KMS-11 (cell line): ENCODE measurements around the gene VAT1.

Experiments used
- H2AFZ ChIP-seq: fragments of 200-600 bp; sonication (generic); 2 replicates; pipeline ENCODE4 v1.6.1; 2016; ENCODE audit warnings: antibody characterized with exemption, mixed run types, low read depth
- H3K27ac ChIP-seq: fragments of 200-600 bp; sonication (generic); 2 replicates; pipeline ENCODE4 v1.6.1; 2016; ENCODE audit warnings: mild to moderate bottlenecking, mixed run types
- H3K27me3 ChIP-seq: fragments of 200-600 bp; sonication (generic); 2 replicates; pipeline ENCODE4 v1.6.1; 2017; ENCODE audit warnings: mild to moderate bottlenecking, low read depth, mixed run types, moderate library complexity; ENCODE audit not compliant: insufficient read depth
- H3K36me3 ChIP-seq: fragments of 200-600 bp; sonication (generic); 2 replicates; pipeline ENCODE4 v1.6.1; 2017; ENCODE audit warnings: mild to moderate bottlenecking, mixed run types; ENCODE audit not compliant: insufficient read depth
- H3K4me1 ChIP-seq: fragments of 200-600 bp; sonication (generic); 2 replicates; pipeline ENCODE4 v1.6.1; 2016; ENCODE audit warnings: mild to moderate bottlenecking, low read depth, mixed run types; ENCODE audit not compliant: poor library complexity, severe bottlenecking
- H3K4me2 ChIP-seq: fragments of 200-600 bp; sonication (generic); 2 replicates; pipeline ENCODE4 v1.7.0; 2016; ENCODE audit warnings: mild to moderate bottlenecking, mixed run types
- H3K4me3 ChIP-seq: fragments of 200-600 bp; sonication (generic); IDR thresholded peaks from 2 replicates; pipeline ENCODE4 v1.6.1; 2017; ENCODE audit warnings: low read depth, low read length, mixed read lengths; ENCODE audit not compliant: insufficient read depth
- H3K79me2 ChIP-seq: fragments of 200-600 bp; sonication (generic); 2 replicates; pipeline ENCODE4 v1.6.1; 2016; ENCODE audit warnings: low read depth, mixed run types; ENCODE audit not compliant: insufficient read depth
- H3K9ac ChIP-seq: fragments of 200-600 bp; sonication (generic); 2 replicates; pipeline ENCODE4 v1.6.1; 2016; ENCODE audit warnings: mild to moderate bottlenecking, mixed run types
- H4K20me1 ChIP-seq: fragments of 200-600 bp; sonication (generic); 2 replicates; pipeline ENCODE4 v1.6.1; 2016; ENCODE audit warnings: mild to moderate bottlenecking, mixed run types; ENCODE audit not compliant: insufficient read depth
- TF ChIP-seq, protein P1 (sequence below): fragments of 200-600 bp; sonication (generic); conservative IDR thresholded peaks from 2 replicates; pipeline ENCODE4 v1.6.1; 2017; ENCODE audit warnings: low read depth, mild to moderate bottlenecking, antibody characterized with exemption, low read length, moderate library complexity, mixed read lengths

VAT1 gene

GRCh38 chr17:42989726-42990652 lies 32.2 kb downstream of the VAT1 start:
- Histone ChIP-seq H3K4me1 (peaks cover 20% of the 10 kb centered on the region), H3K4me2 (no peak overlapping the region), H3K36me3 (peaks cover 6% of the 10 kb centered on the region; the same call in 1 of the 2 replicates), H3K27ac (no peak overlapping the region), H4K20me1 (no peaks in the 10 kb centered on the region), H3K4me3 (no peak overlapping the region), H2AFZ (no peak overlapping the region), H3K27me3 (no peaks in the 10 kb centered on the region), H3K79me2 (peaks cover 5% of the 10 kb centered on the region; the same call in 1 of the 2 replicates), H3K9ac (no peak overlapping the region)
- TF ChIP-seq, protein P1, sequence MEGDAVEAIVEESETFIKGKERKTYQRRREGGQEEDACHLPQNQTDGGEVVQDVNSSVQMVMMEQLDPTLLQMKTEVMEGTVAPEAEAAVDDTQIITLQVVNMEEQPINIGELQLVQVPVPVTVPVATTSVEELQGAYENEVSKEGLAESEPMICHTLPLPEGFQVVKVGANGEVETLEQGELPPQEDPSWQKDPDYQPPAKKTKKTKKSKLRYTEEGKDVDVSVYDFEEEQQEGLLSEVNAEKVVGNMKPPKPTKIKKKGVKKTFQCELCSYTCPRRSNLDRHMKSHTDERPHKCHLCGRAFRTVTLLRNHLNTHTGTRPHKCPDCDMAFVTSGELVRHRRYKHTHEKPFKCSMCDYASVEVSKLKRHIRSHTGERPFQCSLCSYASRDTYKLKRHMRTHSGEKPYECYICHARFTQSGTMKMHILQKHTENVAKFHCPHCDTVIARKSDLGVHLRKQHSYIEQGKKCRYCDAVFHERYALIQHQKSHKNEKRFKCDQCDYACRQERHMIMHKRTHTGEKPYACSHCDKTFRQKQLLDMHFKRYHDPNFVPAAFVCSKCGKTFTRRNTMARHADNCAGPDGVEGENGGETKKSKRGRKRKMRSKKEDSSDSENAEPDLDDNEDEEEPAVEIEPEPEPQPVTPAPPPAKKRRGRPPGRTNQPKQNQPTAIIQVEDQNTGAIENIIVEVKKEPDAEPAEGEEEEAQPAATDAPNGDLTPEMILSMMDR = no peak

- Histone ChIP-seq H3K4me3 (no peak overlapping the region), H3K9ac (no peak overlapping the region), H3K36me3 (peaks cover 6% of the 10 kb centered on the region; the same call in 1 of the 2 replicates), H3K4me1 (peaks cover 25% of the 10 kb centered on the region), H4K20me1 (no peaks in the 10 kb centered on the region), H3K4me2 (no peak overlapping the region), H3K27ac (no peak overlapping the region), H2AFZ (no peak overlapping the region), H3K27me3 (no peaks in the 10 kb centered on the region), H3K79me2 (peaks cover 7% of the 10 kb centered on the region; the same call in 1 of the 2 replicates)
- TF ChIP-seq, protein P1 = no peak
Observed at GRCh38 chr17:42989141-42989540, 33.0 kb downstream of the VAT1 start.

GRCh38 chr17:42985225-42985624 lies 37.0 kb downstream of the VAT1 start:
- no peak overlapping the region for H2AFZ ChIP-seq
- no peak overlapping the region for H3K4me3 ChIP-seq
- H3K4me2 ChIP-seq = 0 out of 2 replicates have a peak overlapping the region, but pooled peaks have one; percentile 33
- H3K79me2 ChIP-seq = peaks cover 32% of the 10 kb centered on the region; the same call in 1 of the 2 replicates
- no peaks in the 10 kb centered on the region for H3K27me3 ChIP-seq
- no peak overlapping the region for H3K9ac ChIP-seq
- H3K27ac ChIP-seq = no peak overlapping the region; the same call in 1 of the 2 replicates
- peaks cover 5% of the 10 kb centered on the region; the same call in 1 of the 2 replicates for H3K36me3 ChIP-seq
- H4K20me1 ChIP-seq = no peaks in the 10 kb centered on the region
- H3K4me1 ChIP-seq = peaks cover 30% of the 10 kb centered on the region
- TF ChIP-seq, protein P1 = no peak

- peaks cover 32% of the 10 kb centered on the region; the same call in 1 of the 2 replicates for H3K79me2 ChIP-seq
- H3K36me3 ChIP-seq = no peaks in the 10 kb centered on the region; the same call in 1 of the 2 replicates
- no peak overlapping the region for H2AFZ ChIP-seq
- H3K4me3 ChIP-seq = no peak overlapping the region
- H4K20me1 ChIP-seq = no peaks in the 10 kb centered on the region
- TF ChIP-seq, protein P1 = no peak
- H3K4me2 ChIP-seq = peak overlapping the region; percentile 89; the same call in 1 of the 2 replicates
- H3K4me1 ChIP-seq = peaks cover 41% of the 10 kb centered on the region
- no peak overlapping the region for H3K9ac ChIP-seq
- H3K27me3 ChIP-seq = no peaks in the 10 kb centered on the region
- no peak overlapping the region for H3K27ac ChIP-seq
Observed at GRCh38 chr17:42982266-42982665, 39.9 kb downstream of the VAT1 start.
